CD4-positive, alpha-beta memory T cell (primary cell): Measurements from ENCODE around the gene HAUS7. TPM values are rescaled to one million over a fixed set of nuclear protein-coding genes. Genes with fewer than 3 reads are reported as not detected.

ENCODE experiments used
- CTCF ChIA-PET: fragments of 350-600 bp; sonication (Branson Sonifier 250); formaldehyde crosslinking; loops from one replicate; lab custom pipeline; 2021; ENCODE audit warnings: inconsistent platforms; ENCODE audit not compliant: partially characterized antibody; lab: Charles Lee
- POLR2A ChIA-PET: fragments of 350-600 bp; sonication (Branson Sonifier 250); formaldehyde crosslinking; loops from one replicate; lab custom pipeline; 2021; ENCODE audit not compliant: partially characterized antibody; lab: Charles Lee
- DNase-seq, 5 donors: peaks; one replicate each; pipeline versions ENCODE4 v3.0.0 to v3.0.0-alpha.2; 2020 to 2022; ENCODE audit warnings: mixed read lengths in 1 of 5
- H3K27ac ChIP-seq: one replicate; pipeline ENCODE4 v1.7.0; 2013; ENCODE audit warnings: low read depth, low read length
- H3K27me3 ChIP-seq: 2 replicates; pipeline ENCODE4 v1.7.0; 2013; ENCODE audit warnings: mild to moderate bottlenecking, low read length, moderate library complexity; ENCODE audit not compliant: insufficient read depth
- H3K36me3 ChIP-seq: 2 replicates; pipeline ENCODE4 v1.7.0; 2013; ENCODE audit warnings: mild to moderate bottlenecking, low read length, moderate library complexity; ENCODE audit not compliant: insufficient read depth
- H3K4me1 ChIP-seq: 2 replicates; pipeline ENCODE4 v1.7.0; 2013; ENCODE audit warnings: mild to moderate bottlenecking, low read length, moderate library complexity; ENCODE audit not compliant: insufficient read depth
- H3K4me3 ChIP-seq, 2 donors: one replicate each; pipeline ENCODE4 v1.7.0; 2013; ENCODE audit warnings: low read length in 2 of 2, mild to moderate bottlenecking in 1 of 2
- H3K9me3 ChIP-seq, 2 donors: one replicate each; pipeline ENCODE4 v1.7.0; 2013; ENCODE audit warnings: low read length in 2 of 2, control low read depth in 1 of 2; ENCODE audit not compliant: control insufficient read depth in 1 of 2
- H3K27ac Mint-ChIP-seq, 7 donors: one replicate each; pipeline ENCODE4 v1.8.0; 2020 to 2021; ENCODE audit warnings: mixed read lengths in 7 of 7, mild to moderate bottlenecking in 6 of 7, inconsistent platforms in 3 of 7, moderate library complexity in 3 of 7
- H3K27me3 Mint-ChIP-seq, 2 donors: one replicate each; pipeline ENCODE4 v1.8.0; 2020 to 2021; ENCODE audit warnings: mixed read lengths in 2 of 2
- H3K36me3 Mint-ChIP-seq, 2 donors: one replicate each; pipeline ENCODE4 v1.8.0; 2020 to 2021; ENCODE audit warnings: mixed read lengths in 2 of 2, inconsistent platforms in 1 of 2, mild to moderate bottlenecking in 1 of 2
- H3K4me1 Mint-ChIP-seq, 4 donors: one replicate each; pipeline ENCODE4 v1.8.0; 2020 to 2021; ENCODE audit warnings: mixed read lengths in 4 of 4, mild to moderate bottlenecking in 1 of 4
- H3K4me3 Mint-ChIP-seq, 8 donors: one replicate each; pipeline ENCODE4 v1.8.0; 2020 to 2021; ENCODE audit warnings: mixed read lengths in 8 of 8, mild to moderate bottlenecking in 7 of 8, moderate library complexity in 6 of 8, inconsistent platforms in 3 of 8
- H3K9me3 Mint-ChIP-seq, 8 donors: one replicate each; pipeline ENCODE4 v1.8.0; 2020 to 2021; ENCODE audit warnings: mixed read lengths in 8 of 8, mild to moderate bottlenecking in 5 of 8, inconsistent platforms in 3 of 8, moderate library complexity in 1 of 8
- intact Hi-C: fragments of 100-400 bp; cut with micrococcal nuclease; formaldehyde crosslinking; loops from one replicate; pipeline ENCODE4 v1.15.1; 2023
- polyA plus RNA-seq, 2 donors: library from polyadenylated mRNA; unstranded; fragments of 300-500 nt; fragmentation: Illumina TruSeq; gene quantifications; one replicate each; pipeline ENCODE4 v1.2.3, GENCODE V29; 2021
- total RNA-seq, 2 experiments: library from RNA; stranded (reverse); gene quantifications; one replicate each; pipeline ENCODE4 v1.2.3, GENCODE V29; 2021

Gene HAUS7
- total and polyA plus RNA-seq, 4 experiments from 2014 or later = 29.7 to 33.8 (median 31.8) TPM

GRCh38 chrX:153448556-153449367 lies 21.6 kb downstream of the HAUS7 start:
- intact Hi-C loops = no loop called here
- Histone ChIP-seq H3K36me3 (no peaks in the 10 kb centered on the region), H3K27me3 (no peaks in the 10 kb centered on the region), H3K9me3 (no peaks in the 10 kb centered on the region), H3K4me3 (no peak overlapping the region), H3K4me1 (no peaks in the 10 kb centered on the region), H3K27ac (no peak overlapping the region)
- no peaks in the 10 kb centered on the region for H3K9me3 Mint-ChIP-seq
- no peaks in the 10 kb centered on the region for H3K4me1 Mint-ChIP-seq
- no peak overlapping the region for H3K27ac Mint-ChIP-seq
- DNase-seq = no peak
- H3K4me3 Mint-ChIP-seq = no peak overlapping the region
- H3K36me3 Mint-ChIP-seq = peaks cover 0 to 17% of the 10 kb centered on the region in 2 donors
- CTCF ChIA-PET = no interaction called here
- H3K27me3 Mint-ChIP-seq = no peaks in the 10 kb centered on the region
- POLR2A ChIA-PET = no interaction called here

DNA sequence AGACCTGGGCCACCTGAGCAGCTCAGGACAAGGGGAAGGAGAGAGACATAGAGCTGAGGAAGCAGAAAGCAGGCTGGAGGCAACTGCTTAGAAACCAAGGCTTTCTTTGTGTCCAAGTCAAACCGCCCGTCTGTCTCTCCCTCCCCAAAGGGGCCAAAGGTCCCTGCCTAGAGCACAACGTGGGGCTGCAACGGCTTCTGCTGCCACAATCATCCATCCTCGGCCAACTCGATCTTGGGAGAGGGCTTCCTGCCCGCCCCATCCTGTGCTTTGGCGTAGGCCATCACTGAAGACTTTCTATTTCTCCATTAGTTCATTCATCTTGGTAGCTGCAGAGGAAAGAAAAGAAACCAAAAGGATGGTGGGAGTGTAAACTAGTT lies 22.8 kb downstream of the HAUS7 start:
- Histone ChIP-seq H3K9me3 (no peaks in the 10 kb centered on the region), H3K4me1 (no peaks in the 10 kb centered on the region), H3K27ac (no peak overlapping the region), H3K36me3 (no peaks in the 10 kb centered on the region), H3K4me3 (no peak overlapping the region), H3K27me3 (no peaks in the 10 kb centered on the region)
- no peak for DNase-seq
- POLR2A ChIA-PET = no interaction called here
- H3K36me3 Mint-ChIP-seq = peaks cover 0 to 14% of the 10 kb centered on the region in 2 donors
- CTCF ChIA-PET = no interaction called here
- H3K27me3 Mint-ChIP-seq = no peaks in the 10 kb centered on the region
- H3K9me3 Mint-ChIP-seq = no peaks in the 10 kb centered on the region
- no peaks in the 10 kb centered on the region for H3K4me1 Mint-ChIP-seq
- intact Hi-C loops = no loop called here
- no peak overlapping the region for H3K27ac Mint-ChIP-seq
- H3K4me3 Mint-ChIP-seq = no peak overlapping the region

- H3K27ac ChIP-seq = no peak overlapping the region
- Mint-ChIP-seq H3K4me3 (no peak overlapping the region), H3K4me1 (no peaks in the 10 kb centered on the region), H3K27me3 (no peaks in the 10 kb centered on the region), H3K36me3 (peaks cover 0 to 11% of the 10 kb centered on the region in 2 donors), H3K9me3 (no peaks in the 10 kb centered on the region), H3K27ac (no peak overlapping the region)
- ChIA-PET CTCF (no interaction called here), POLR2A (no interaction called here)
- intact Hi-C loops = no loop called here
- H3K36me3 ChIP-seq = no peaks in the 10 kb centered on the region
- H3K9me3 ChIP-seq = no peaks in the 10 kb centered on the region
- H3K27me3 ChIP-seq = no peaks in the 10 kb centered on the region
- DNase-seq = no peak
- no peak overlapping the region for H3K4me3 ChIP-seq
- no peaks in the 10 kb centered on the region for H3K4me1 ChIP-seq
These were observed 23.3 kb downstream of the HAUS7 start for GRCh38 chrX:153446950-153447580.

GRCh38 chrX:153446636-153446936 lies 23.8 kb downstream of the HAUS7 start:
- Mint-ChIP-seq H3K4me3 (no peak overlapping the region), H3K9me3 (no peaks in the 10 kb centered on the region), H3K36me3 (peaks cover 0 to 11% of the 10 kb centered on the region in 2 donors), H3K4me1 (no peaks in the 10 kb centered on the region), H3K27ac (no peak overlapping the region), H3K27me3 (no peaks in the 10 kb centered on the region)
- H3K36me3 ChIP-seq = no peaks in the 10 kb centered on the region
- H3K4me3 ChIP-seq = no peak overlapping the region
- H3K9me3 ChIP-seq = no peaks in the 10 kb centered on the region
- no peak for DNase-seq
- intact Hi-C loops = no loop called here
- ChIA-PET CTCF (interaction anchor here (1.1 kb wide), 1 partner anchor 14 kb away, joined by 4 read pairs; no protein-coding TSS in a partner anchor), POLR2A (no interaction called here)
- H3K27ac ChIP-seq = no peak overlapping the region
- no peaks in the 10 kb centered on the region for H3K4me1 ChIP-seq
- H3K27me3 ChIP-seq = no peaks in the 10 kb centered on the region

DNA sequence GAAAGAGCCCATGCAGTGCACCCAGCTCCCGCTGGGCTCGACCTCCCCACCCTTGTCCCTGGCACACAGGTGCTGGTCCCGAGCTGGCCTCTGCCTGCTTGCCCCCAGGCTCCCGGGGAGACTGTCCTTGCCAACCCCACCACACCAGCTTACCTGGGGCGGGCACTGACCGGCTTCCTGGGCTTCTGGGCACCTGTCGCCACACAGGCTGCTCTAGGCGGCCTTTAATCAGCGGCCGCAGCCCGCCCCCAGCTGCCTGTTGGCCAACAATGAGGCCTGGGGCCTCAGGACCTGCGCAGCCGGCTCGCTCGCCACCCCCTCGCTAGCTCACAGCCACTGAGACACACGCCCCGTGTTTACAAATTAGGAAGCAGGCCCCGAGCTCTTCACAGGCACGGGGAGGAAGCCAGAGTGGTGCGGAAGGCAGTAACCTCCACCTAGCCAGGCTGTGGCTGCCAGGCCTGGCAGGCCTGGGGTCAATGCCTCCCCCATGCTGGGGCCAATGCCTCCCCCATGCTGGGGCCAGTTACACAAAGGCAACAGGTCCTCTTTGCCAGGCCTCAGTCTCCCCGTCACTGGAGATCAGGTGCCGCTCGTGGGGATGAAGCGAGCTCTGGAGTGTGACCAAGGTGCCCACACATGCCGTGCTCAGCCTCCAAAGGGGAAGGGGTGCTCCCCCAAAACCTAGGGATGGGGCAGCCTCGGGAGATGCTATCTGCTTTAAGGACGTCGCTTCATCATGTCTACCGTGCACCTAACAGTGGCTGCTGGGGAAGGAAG lies 24.3 kb downstream of the HAUS7 start, which contains the start of gene TREX2:
Gene TREX2 (minus strand): TSS at position 201 of the 780 bp plus-strand sequence. CDS start 626 bp downstream, outside the sequence.
- intact Hi-C loops = no loop called here

GRCh38 chrX:153445106-153445855 lies 25.1 kb downstream of the HAUS7 start:
- Histone ChIP-seq H3K36me3 (no peaks in the 10 kb centered on the region), H3K4me1 (no peaks in the 10 kb centered on the region), H3K4me3 (no peak overlapping the region), H3K9me3 (no peaks in the 10 kb centered on the region), H3K27ac (no peak overlapping the region), H3K27me3 (no peaks in the 10 kb centered on the region)
- Mint-ChIP-seq H3K4me1 (no peaks in the 10 kb centered on the region), H3K4me3 (no peak overlapping the region), H3K27ac (no peak overlapping the region), H3K36me3 (peaks cover 0 to under 1% of the 10 kb centered on the region in 2 donors), H3K27me3 (no peaks in the 10 kb centered on the region), H3K9me3 (no peaks in the 10 kb centered on the region)
- intact Hi-C loops = no loop called here
- CTCF ChIA-PET = interaction anchor here (1.1 kb wide), 1 partner anchor 16 kb away, joined by 4 read pairs; no protein-coding TSS in a partner anchor
- DNase-seq = no peak
- POLR2A ChIA-PET = no interaction called here

More for the DNA sequence above, 24.3 kb downstream of the HAUS7 start, which contains the start of gene TREX2:
- DNase-seq = no peak
- H3K27ac Mint-ChIP-seq = no peak within 1 kb of the TSS
- no peaks in the 10 kb centered on the region for H3K36me3 ChIP-seq
- no peaks in the 10 kb centered on the region for H3K27me3 Mint-ChIP-seq
- ChIA-PET CTCF (interaction anchor here (1.1 kb wide), 1 partner anchor 15 kb away, joined by 4 read pairs; no protein-coding TSS in a partner anchor), POLR2A (no interaction called here)
- no peaks in the 10 kb centered on the region for H3K4me1 ChIP-seq
- H3K4me1 Mint-ChIP-seq = no peaks in the 10 kb centered on the region
- H3K9me3 ChIP-seq = no peaks in the 10 kb centered on the region
- H3K27ac ChIP-seq = no peak within 1 kb of the TSS
- H3K27me3 ChIP-seq = no peaks in the 10 kb centered on the region
- H3K9me3 Mint-ChIP-seq = no peaks in the 10 kb centered on the region
- H3K4me3 ChIP-seq = no peak within 1 kb of the TSS
- peaks cover 0 to 6% of the 10 kb centered on the region in 2 donors for H3K36me3 Mint-ChIP-seq
- no peak within 1 kb of the TSS for H3K4me3 Mint-ChIP-seq
